H1 (cell line): ENCODE results near the gene PROSER3. TPM values are rescaled to one million over a fixed set of nuclear protein-coding genes. Genes with fewer than 3 reads are reported as not detected.
A peak's percentile ranks its signal among the peaks of the same experiment; 100 is the strongest.

Experiments used
- CEBPB ChIP-seq: IDR thresholded peaks from 2 replicates; pipeline ENCODE4 v1.6.1; 2012; ENCODE audit warnings: low read depth, low read length
- CHD1 ChIP-seq: IDR thresholded peaks from 2 replicates; pipeline ENCODE4 v1.6.1; 2012; ENCODE audit warnings: low read depth, low read length, improper control_type of control experiment
- CREB1 ChIP-seq: IDR thresholded peaks from 2 replicates; pipeline ENCODE4 v1.6.1; 2012; ENCODE audit warnings: inconsistent platforms
- EGR1 ChIP-seq: IDR thresholded peaks from 2 replicates; pipeline ENCODE4 v1.6.1; 2011; ENCODE audit warnings: low read depth, low read length, borderline replicate concordance
- EZH2 ChIP-seq: fragments of 200-600 bp; sonication (generic); IDR thresholded peaks from 2 replicates; pipeline ENCODE4 v1.7.1; 2012; ENCODE audit warnings: low read depth, mild to moderate bottlenecking, moderate library complexity, low read length, inconsistent platforms; ENCODE audit not compliant: severe bottlenecking
- GTF2F1 ChIP-seq: IDR thresholded peaks from 2 replicates; pipeline ENCODE4 v1.6.1; 2012; ENCODE audit warnings: low read depth, low read length, improper control_type of control experiment, borderline replicate concordance
- HDAC6 ChIP-seq: IDR thresholded peaks from one replicate; pipeline ENCODE4 v1.7.1; 2012; ENCODE audit warnings: low read depth, mild to moderate bottlenecking, inconsistent platforms, low read length, moderate library complexity
- JUN ChIP-seq: IDR thresholded peaks from 2 replicates; pipeline ENCODE4 v1.6.1; 2011; ENCODE audit warnings: low read depth, mild to moderate bottlenecking, improper control_type of control experiment, low read length
- JUND ChIP-seq: IDR thresholded peaks from 2 replicates; pipeline ENCODE4 v1.6.1; 2011; ENCODE audit warnings: mild to moderate bottlenecking, improper control_type of control experiment, low read length
- KDM1A ChIP-seq: fragments of 200-600, 300-600 bp; sonication (generic); IDR thresholded peaks from 2 replicates; pipeline ENCODE4 v1.7.1; 2016; ENCODE audit warnings: mild to moderate bottlenecking, low read length, borderline replicate concordance
- MAX ChIP-seq: IDR thresholded peaks from 2 replicates; pipeline ENCODE4 v1.6.1; 2012; ENCODE audit warnings: inconsistent platforms
- POLR2A ChIP-seq, 2 experiments: IDR thresholded peaks; 1 replicate in 1 of 2; 2 replicates in 1 of 2; pipeline ENCODE4 v1.6.1; 2011; ENCODE audit warnings: low read depth in 2 of 2, low read length in 2 of 2, mild to moderate bottlenecking in 2 of 2; ENCODE audit errors: control extremely low read depth in 1 of 2
- RFX5 ChIP-seq: IDR thresholded peaks from 2 replicates; pipeline ENCODE4 v1.6.1; 2011; ENCODE audit warnings: low read depth, low read length, improper control_type of control experiment, borderline replicate concordance
- SAP30 ChIP-seq: fragments of 300-600 bp; sonication (generic); IDR thresholded peaks from 2 replicates; pipeline ENCODE4 v1.7.1; 2012; ENCODE audit warnings: low read length, moderate library complexity, mild to moderate bottlenecking, inconsistent platforms; ENCODE audit not compliant: insufficient read depth, insufficient replicate concordance
- SIRT6 ChIP-seq: IDR thresholded peaks from one replicate; pipeline ENCODE4 v1.7.1; 2012; ENCODE audit warnings: low read length, inconsistent platforms
- SP2 ChIP-seq: IDR thresholded peaks from 2 replicates; pipeline ENCODE4 v1.6.1; 2012; ENCODE audit warnings: mild to moderate bottlenecking, low read length, inconsistent platforms
- TAF7 ChIP-seq: optimal IDR thresholded peaks from 2 replicates; pipeline ENCODE3; 2011; ENCODE audit warnings: low read depth, mild to moderate bottlenecking, inconsistent platforms, low read length, moderate library complexity, borderline replicate concordance
- TEAD4 ChIP-seq: IDR thresholded peaks from 2 replicates; pipeline ENCODE4 v1.6.1; 2012; ENCODE audit warnings: low read depth, low read length, inconsistent platforms, mixed read lengths
- YY1 ChIP-seq: IDR thresholded peaks from 2 replicates; pipeline ENCODE4 v1.6.1; 2011; ENCODE audit warnings: low read depth, mild to moderate bottlenecking, low read length
- ZNF274 ChIP-seq: IDR thresholded peaks from 2 replicates; pipeline ENCODE4 v1.7.0; 2012; ENCODE audit warnings: low read length, borderline replicate concordance; ENCODE audit errors: extremely low read depth
- polyA plus RNA-seq, 7 experiments: library from polyadenylated mRNA; depleted of rRNA in 3 of 7; stranded (reverse) in 5 of 7; unstranded in 2 of 7; fragments of >200 nt in 5 of 7; fragments of 200-250 nt in 2 of 7; gene quantifications; 1 replicate in 5 of 7; 2 replicates in 1 of 7; 4 replicates in 1 of 7; pipeline versions ENCODE4 v1.2.1 to v1.2.3, GENCODE V29; 2011 to 2013; ENCODE audit warnings: missing spikeins in 2 of 7, mixed read lengths in 2 of 7
- total RNA-seq: library from RNA; stranded (reverse); fragmentation: NEBNext Ultra II Directional; extraction: Animal tissue kit (Norgen Biotek cat#: 25700); gene quantifications from 2 replicates; pipeline ENCODE4 v1.2.1, GENCODE V29; 2021
- TF ChIP-seq, protein P1 (sequence below): IDR thresholded peaks from 2 replicates; pipeline ENCODE4 v1.6.1; 2012; ENCODE audit warnings: inconsistent platforms
- TF ChIP-seq, protein P2 (sequence below), 3 experiments: IDR thresholded peaks; 1 replicate in 2 of 3; 2 replicates in 1 of 3; pipeline versions ENCODE4 v1.5.1 to v1.6.1; 2011; ENCODE audit warnings: low read length in 3 of 3, mild to moderate bottlenecking in 3 of 3, inconsistent platforms in 2 of 3, low read depth in 1 of 3, moderate library complexity in 1 of 3; ENCODE audit not compliant: insufficient read depth in 1 of 3; ENCODE audit errors: control extremely low read depth in 1 of 3

The PROSER3 gene
- total and polyA plus RNA-seq, 2 of the 8 experiments (the other 6 are each of a cell fraction or from before 2014, with no cell fraction given), result 17.8 to 28.9 TPM

DNA sequence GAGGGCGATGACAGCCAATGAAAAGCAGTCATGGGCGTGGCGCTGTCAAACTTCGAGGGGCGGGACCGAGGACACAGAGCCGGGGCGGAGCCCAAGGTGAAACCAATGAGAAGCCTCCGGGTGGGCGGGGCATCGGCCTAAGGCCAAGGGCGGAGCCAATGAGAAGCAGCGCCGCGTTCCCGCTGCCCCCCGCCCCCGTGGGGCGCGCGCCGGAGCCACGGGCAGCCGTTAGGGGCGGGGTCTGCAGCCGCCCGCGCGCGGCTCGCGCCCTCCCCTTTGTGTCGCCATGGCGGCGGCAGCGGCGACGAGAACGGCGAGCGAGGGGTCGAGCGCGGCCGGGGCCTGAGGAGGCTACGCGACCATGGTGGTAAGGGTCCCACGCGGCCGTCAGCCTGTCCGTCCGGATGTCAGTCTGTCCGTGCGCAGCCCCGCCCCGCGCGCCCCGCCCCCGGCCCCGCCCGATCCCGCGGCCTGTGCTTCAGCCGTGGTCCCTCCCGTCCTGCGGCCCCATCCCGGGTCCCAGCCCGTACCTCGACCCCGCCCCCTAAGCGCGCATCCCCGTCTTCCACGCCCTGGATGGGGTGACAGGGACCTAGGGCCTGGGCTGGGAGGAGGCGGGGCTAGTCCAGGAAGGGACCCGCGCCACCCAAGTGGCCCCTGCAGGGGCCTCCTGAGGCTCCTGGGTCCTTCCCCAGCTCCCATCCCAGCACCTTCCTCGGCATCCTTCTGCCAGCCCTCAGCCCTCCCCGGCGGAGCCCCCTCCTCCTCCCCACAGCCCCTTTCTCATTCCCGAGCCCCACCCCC, 17.5 kb downstream of the PROSER3 start, which contains the start of gene ARHGAP33 (continued):
- no peak for TF ChIP-seq TAF7
- no peak for TF ChIP-seq SIRT6
- TF ChIP-seq SP2, result no peak
- TF ChIP-seq JUND, result no peak
- peak; percentile 39; the same call in 1 of the 2 replicates for TF ChIP-seq MAX
- TF ChIP-seq EZH2, result no peak
- TF ChIP-seq CHD1, result no peak
- TF ChIP-seq, protein P1, sequence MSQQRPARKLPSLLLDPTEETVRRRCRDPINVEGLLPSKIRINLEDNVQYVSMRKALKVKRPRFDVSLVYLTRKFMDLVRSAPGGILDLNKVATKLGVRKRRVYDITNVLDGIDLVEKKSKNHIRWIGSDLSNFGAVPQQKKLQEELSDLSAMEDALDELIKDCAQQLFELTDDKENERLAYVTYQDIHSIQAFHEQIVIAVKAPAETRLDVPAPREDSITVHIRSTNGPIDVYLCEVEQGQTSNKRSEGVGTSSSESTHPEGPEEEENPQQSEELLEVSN, result no peak
- TF ChIP-seq YY1, result no peak
- TF ChIP-seq SAP30, result no peak
- TF ChIP-seq HDAC6, result no peak
- no peak for TF ChIP-seq GTF2F1
- no peak for TF ChIP-seq RFX5
- no peak for TF ChIP-seq POLR2A (IDR thresholded peaks at IDR 0.05; ENCODE audit: control extremely low read depth in 1 of 2, low read depth in 2 of 2, low read length in 2 of 2)
- TF ChIP-seq TEAD4, result no peak
- peak; percentile 53; the same call in 1 of the 2 replicates for TF ChIP-seq EGR1
- TF ChIP-seq, protein P2, sequence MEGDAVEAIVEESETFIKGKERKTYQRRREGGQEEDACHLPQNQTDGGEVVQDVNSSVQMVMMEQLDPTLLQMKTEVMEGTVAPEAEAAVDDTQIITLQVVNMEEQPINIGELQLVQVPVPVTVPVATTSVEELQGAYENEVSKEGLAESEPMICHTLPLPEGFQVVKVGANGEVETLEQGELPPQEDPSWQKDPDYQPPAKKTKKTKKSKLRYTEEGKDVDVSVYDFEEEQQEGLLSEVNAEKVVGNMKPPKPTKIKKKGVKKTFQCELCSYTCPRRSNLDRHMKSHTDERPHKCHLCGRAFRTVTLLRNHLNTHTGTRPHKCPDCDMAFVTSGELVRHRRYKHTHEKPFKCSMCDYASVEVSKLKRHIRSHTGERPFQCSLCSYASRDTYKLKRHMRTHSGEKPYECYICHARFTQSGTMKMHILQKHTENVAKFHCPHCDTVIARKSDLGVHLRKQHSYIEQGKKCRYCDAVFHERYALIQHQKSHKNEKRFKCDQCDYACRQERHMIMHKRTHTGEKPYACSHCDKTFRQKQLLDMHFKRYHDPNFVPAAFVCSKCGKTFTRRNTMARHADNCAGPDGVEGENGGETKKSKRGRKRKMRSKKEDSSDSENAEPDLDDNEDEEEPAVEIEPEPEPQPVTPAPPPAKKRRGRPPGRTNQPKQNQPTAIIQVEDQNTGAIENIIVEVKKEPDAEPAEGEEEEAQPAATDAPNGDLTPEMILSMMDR (IDR thresholded peaks at IDR 0.05; ENCODE audit: control extremely low read depth in 1 of 3, insufficient read depth in 1 of 3, low read depth in 1 of 3, low read length in 3 of 3), result no peak; a peak in 1 of 4 replicates
- no peak for TF ChIP-seq ZNF274
- no peak for TF ChIP-seq KDM1A
- no peak for TF ChIP-seq JUN
- no peak for TF ChIP-seq CREB1
- no peak for TF ChIP-seq CEBPB
